ENCODE results near the gene MUC5AC.

The MUC5AC gene

DNA sequence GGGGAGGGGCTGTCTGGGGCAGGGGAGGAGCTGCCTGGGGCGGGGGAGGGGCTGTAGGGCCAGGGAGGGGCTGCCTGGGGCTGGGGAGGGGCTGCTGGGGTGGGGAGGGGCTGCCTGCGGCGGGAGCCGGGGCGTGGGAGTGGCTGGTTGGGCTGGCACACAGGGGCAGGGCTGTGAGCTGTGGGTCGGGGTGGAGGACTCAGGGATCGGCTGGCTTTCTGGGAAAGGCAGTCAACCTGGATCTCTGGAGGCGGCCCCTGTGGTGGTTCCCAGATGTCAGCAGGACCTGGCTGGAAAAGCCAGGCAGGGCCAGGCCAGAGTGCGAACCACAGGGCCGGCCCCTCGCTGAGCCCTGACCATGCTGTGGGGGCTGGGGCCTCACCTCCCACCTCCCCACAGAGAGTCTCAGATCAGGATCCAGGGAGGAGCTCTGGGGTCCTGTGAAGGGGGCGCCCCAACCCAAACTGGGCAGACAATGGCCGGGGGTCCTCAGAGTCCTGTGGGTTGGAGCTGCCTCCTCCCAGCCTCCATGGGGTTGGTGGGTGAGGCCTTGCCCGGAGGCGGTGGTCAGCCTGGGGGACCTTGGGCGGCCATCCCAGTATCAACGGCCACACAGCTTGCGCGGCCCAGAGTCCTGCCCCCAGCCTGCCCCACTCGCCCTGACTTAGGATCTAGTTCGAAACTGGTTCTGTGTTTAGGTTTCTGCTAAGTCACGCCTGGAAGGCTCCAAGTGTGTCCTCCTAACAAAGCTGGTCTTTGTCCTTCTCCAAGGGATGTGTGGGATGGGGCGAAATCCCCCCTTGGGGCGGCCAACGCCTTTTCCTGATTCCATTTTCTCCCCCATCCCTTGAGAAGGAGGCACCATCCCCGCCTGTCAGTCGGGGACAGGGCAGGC is 67.0 kb downstream of the MUC5AC start:
- no peak overlapping the region for H3K27ac ChIP-seq
- TF ChIP-seq, protein P1, sequence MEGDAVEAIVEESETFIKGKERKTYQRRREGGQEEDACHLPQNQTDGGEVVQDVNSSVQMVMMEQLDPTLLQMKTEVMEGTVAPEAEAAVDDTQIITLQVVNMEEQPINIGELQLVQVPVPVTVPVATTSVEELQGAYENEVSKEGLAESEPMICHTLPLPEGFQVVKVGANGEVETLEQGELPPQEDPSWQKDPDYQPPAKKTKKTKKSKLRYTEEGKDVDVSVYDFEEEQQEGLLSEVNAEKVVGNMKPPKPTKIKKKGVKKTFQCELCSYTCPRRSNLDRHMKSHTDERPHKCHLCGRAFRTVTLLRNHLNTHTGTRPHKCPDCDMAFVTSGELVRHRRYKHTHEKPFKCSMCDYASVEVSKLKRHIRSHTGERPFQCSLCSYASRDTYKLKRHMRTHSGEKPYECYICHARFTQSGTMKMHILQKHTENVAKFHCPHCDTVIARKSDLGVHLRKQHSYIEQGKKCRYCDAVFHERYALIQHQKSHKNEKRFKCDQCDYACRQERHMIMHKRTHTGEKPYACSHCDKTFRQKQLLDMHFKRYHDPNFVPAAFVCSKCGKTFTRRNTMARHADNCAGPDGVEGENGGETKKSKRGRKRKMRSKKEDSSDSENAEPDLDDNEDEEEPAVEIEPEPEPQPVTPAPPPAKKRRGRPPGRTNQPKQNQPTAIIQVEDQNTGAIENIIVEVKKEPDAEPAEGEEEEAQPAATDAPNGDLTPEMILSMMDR (IDR thresholded peaks at IDR 0.05): no peak
- TF ChIP-seq ZFX (IDR thresholded peaks at IDR 0.05; ENCODE audit: borderline replicate concordance): no peak

DNA sequence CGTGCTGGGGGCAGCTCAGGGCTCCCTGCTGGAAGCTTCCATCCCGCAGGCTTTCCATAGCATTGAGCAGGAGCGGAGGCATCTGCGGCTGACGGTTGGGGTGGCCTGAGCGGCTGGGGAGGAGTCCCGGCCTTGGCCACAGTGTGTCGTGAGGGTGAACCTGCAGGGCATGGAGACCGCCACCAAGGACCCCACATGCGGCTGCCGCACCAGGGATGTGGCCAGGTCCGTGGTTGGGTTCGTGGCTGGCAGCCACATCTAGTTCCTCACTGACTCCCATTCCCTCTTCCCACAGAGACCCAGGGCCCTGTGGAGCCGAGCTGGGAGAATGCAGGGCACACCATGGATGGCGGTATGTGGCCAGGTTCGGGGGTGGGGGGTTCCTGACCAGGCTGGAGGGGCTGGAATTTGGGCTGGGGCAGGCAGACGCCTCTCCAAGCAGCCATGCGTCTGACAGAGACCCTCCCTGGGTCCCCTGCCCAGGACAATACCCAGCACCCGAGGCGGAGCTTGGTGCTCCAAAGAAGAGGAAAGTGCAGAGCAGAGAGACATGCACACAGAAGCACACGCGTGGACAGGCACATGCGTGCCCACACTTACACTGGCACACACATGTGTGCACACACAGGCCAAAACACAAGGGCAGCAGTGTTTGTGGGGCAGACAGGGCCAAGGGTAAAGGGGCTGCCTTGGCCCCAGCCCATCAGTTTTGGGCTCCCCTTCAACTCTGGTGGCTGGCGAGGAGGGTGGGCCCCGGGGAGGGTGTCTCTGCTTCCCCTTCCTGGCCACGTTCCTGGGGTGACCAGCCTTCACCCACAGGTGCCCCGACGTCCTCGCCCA is 67.9 kb downstream of the MUC5AC start:
- no peak overlapping the region for H3K27ac ChIP-seq
- TF ChIP-seq, protein P1 (IDR thresholded peaks at IDR 0.05): no peak
- no peak for TF ChIP-seq ZFX (IDR thresholded peaks at IDR 0.05; ENCODE audit: borderline replicate concordance)

DNA sequence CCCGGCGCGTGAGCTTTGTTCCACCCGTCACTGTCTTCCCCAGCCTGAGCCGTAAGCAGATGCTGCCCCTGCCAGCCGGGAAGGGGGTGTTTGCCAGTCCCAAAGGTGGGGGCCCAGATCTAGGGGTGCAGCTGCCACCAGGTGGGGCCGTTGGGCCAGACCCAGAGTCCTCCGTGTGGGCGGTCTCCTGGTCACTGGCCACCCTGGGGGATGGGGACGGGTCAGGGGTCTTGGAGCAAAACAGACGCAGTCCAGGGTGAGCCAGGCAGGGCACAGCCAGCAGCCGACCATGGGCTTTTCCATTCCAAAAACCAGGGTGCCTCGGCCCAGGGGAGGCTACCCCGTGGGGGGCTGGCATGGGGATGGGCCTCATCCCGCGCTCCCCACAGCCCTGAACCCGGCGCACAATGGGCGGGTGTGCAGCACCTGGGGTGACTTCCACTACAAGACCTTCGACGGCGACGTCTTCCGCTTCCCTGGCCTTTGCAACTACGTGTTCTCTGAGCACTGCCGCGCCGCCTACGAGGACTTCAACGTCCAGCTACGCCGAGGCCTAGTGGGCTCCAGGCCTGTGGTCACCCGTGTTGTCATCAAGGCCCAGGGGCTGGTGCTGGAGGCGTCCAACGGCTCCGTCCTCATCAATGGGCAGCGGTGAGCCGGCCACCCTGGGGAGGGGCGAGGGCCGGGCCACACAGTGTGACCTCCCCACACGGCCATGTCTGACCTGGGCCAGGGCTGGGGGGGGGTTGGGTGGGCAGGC is 68.7 kb downstream of the MUC5AC start:
- TF ChIP-seq, protein P1 (IDR thresholded peaks at IDR 0.05): no peak
- TF ChIP-seq ZFX (IDR thresholded peaks at IDR 0.05; ENCODE audit: borderline replicate concordance): no peak
- no peak overlapping the region for H3K27ac ChIP-seq

DNA sequence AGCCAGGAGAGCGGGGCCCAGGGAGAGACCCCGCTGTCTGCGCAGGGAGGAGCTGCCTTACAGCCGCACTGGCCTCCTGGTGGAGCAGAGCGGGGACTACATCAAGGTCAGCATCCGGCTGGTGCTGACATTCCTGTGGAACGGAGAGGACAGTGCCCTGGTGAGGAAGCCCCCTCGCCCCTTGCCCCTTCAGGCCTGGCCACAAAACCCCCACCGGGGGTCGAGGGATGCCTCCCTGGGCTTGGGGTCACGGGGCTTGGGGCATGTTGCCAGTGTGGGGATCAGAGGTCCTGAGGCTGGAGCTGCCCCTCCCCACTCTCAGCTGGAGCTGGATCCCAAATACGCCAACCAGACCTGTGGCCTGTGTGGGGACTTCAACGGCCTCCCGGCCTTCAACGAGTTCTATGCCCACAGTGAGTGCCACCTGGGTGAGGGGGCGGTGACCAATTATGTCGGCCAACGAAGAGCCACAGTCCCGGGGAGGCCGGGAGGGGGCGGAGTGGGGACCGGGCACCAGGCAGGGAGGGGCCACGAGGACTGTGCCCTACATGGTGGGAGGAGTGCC is 69.3 kb downstream of the MUC5AC start:
- TF ChIP-seq ZFX (IDR thresholded peaks at IDR 0.05; ENCODE audit: borderline replicate concordance): no peak
- TF ChIP-seq, protein P1 (IDR thresholded peaks at IDR 0.05): peak; percentile 51
- H3K27ac ChIP-seq: no peak overlapping the region

DNA sequence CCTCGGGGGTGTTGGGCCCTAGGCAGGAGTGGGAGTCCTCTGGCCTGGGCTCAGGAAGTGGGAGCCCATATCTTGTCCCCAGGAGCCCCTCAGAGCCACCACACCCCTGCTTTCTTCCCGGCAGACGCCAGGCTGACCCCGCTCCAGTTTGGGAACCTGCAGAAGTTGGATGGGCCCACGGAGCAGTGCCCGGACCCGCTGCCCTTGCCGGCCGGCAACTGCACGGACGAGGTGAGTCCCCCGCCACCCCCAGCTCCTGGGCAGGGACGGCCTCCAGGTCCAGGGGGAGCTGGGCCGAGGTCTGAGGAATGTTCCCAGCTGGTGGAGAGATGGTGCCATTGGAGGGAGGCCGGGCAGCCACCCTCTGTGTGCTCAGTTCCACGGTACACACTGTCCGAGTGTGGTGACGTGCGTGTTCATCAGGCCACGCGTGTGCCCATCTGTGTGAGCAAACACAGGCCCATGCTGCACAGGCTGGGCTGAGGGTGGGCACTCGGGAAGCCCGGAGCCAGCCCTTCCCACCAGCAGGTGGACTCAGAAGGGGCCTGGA is 69.9 kb downstream of the MUC5AC start:
- TF ChIP-seq, protein P1 (IDR thresholded peaks at IDR 0.05): no peak
- no peak for TF ChIP-seq ZFX (IDR thresholded peaks at IDR 0.05; ENCODE audit: borderline replicate concordance)
- H3K27ac ChIP-seq: no peak overlapping the region

DNA sequence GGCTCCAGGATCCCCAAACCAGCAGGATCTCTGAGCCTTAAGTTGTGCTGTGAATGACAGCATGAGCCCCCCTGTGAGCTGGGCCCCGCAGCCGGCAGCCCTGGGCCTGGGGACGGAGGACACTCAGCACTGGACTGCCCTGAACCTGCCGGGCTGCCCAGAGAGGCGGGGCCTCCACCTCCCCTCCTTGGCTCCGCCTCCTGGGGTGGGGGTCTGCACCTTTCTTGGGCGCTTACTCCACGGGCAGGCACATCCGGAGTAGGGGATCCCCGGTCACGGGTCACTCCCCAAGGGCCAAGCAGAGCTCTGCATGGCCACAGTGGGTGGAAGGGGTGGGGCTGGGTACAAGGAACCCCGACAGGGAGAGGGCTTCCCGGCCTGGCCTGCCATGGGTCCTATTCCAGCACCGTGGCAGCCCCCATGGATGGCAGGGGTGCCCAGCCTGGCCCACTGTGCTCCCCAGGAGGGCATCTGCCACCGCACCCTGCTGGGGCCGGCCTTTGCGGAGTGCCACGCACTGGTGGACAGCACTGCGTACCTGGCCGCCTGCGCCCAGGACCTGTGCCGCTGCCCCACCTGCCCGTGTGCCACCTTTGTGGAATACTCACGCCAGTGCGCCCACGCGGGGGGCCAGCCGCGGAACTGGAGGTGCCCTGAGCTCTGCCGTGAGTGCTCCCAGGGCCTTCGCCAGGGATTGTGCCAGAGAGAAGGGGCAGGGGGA is 70.5 kb downstream of the MUC5AC start:
- TF ChIP-seq, protein P1 (IDR thresholded peaks at IDR 0.05): no peak
- TF ChIP-seq ZFX (IDR thresholded peaks at IDR 0.05; ENCODE audit: borderline replicate concordance): no peak
- no peak overlapping the region for H3K27ac ChIP-seq
